K562 (cell line): ENCODE data around the gene ALK. TPM values are rescaled to one million over a fixed set of nuclear protein-coding genes. Genes with fewer than 3 reads are reported as not detected.

Experiments used
- AFF4 ChIP-seq: sonication (generic); formaldehyde crosslinking; IDR thresholded peaks from 2 replicates; pipeline ENCODE4 v1.8.0; 2023; ENCODE audit warnings: mild to moderate bottlenecking, missing genetic modification reagents
- CEBPZ ChIP-seq: fragments of 150-350 bp; IDR thresholded peaks from 2 replicates; pipeline ENCODE4 v1.6.1; 2014; ENCODE audit warnings: low read depth, mild to moderate bottlenecking, low read length, borderline replicate concordance
- GABPB2 ChIP-seq: fragments of 250-450 bp; sonication (Bioruptor Pico); conservative IDR thresholded peaks from 2 replicates; pipeline ENCODE4 v1.5.1; 2021; ENCODE audit warnings: mild to moderate bottlenecking
- GTF2E2 ChIP-seq: fragments of 200-800 bp; sonication (Bioruptor generic); IDR thresholded peaks from 2 replicates; pipeline ENCODE4 v1.6.1; 2016; ENCODE audit warnings: missing genetic modification characterization, missing compliant biosample characterization
- LCOR ChIP-seq: sonication (generic); formaldehyde crosslinking; IDR thresholded peaks from 2 replicates; pipeline ENCODE4 v1.8.0; 2022; ENCODE audit warnings: mild to moderate bottlenecking, missing genetic modification reagents
- PHB ChIP-seq: fragments of 250-450 bp; sonication (Bioruptor Pico); IDR thresholded peaks from 2 replicates; pipeline ENCODE4 v1.5.0; 2021
- SMARCC2 ChIP-seq: fragments of 450-650 bp; IDR thresholded peaks from 2 replicates; pipeline ENCODE4 v1.6.1; 2017; ENCODE audit warnings: antibody characterized with exemption, moderate library complexity, mild to moderate bottlenecking, low read depth
- polyA plus RNA-seq, 8 experiments: library from polyadenylated mRNA; depleted of rRNA in 4 of 8; stranded (reverse) in 5 of 8; unstranded in 3 of 8; fragments of >200 nt; fragmentation: Nextera tagmentation in 2 of 8; fragmentation: Illumina TruSeq in 1 of 8; extraction: Ambion mirVana in 2 of 8; extraction: Trizol in 1 of 8; gene quantifications; 2 replicates each; pipeline versions ENCODE4 v1.2.1 to v1.2.3, GENCODE V29; 2011 to 2014; ENCODE audit warnings: inconsistent platforms in 1 of 8, missing spikeins in 1 of 8
- total RNA-seq, 7 experiments: library from RNA; depleted of rRNA in 6 of 7; stranded (reverse); fragments of >200 nt in 6 of 7; fragmentation: Illumina TruSeq in 2 of 7; extraction: Trizol in 2 of 7; gene quantifications; 2 replicates each; pipeline versions ENCODE4 v1.2.1 to v1.2.3, GENCODE V29; 2011 to 2021; ENCODE audit warnings: low replicate concordance in 1 of 7

ALK gene
- total and polyA plus RNA-seq, 9 of the 15 experiments (the other 6 are each of a cell fraction or from before 2014, with no cell fraction given) = not detected

- no peak for TF ChIP-seq CEBPZ
- no peak for TF ChIP-seq LCOR (CRISPR knock-in tag)
- TF ChIP-seq GABPB2 (CRISPR knock-in tag) = no peak
- no peak for TF ChIP-seq SMARCC2
- TF ChIP-seq PHB (CRISPR knock-in tag) = no peak
- no peak for TF ChIP-seq AFF4 (CRISPR knock-in tag)
- no peak for TF ChIP-seq GTF2E2
Measured at GRCh38 chr2:29224693-29225551, 696.5 kb downstream of the ALK start (continued).
